HCT116 (cell line): Measurements from ENCODE around the gene RSAD2. TPM values are rescaled to one million over a fixed set of nuclear protein-coding genes. Genes with fewer than 3 reads are reported as not detected.

Experiments
- ATAC-seq: fragments of 200-7000 bp; cut with Tn5 transposase; 2 replicates; pipeline ENCODE4 v1.9.1; 2020; ENCODE audit warnings: mild to moderate bottlenecking, moderate library complexity
- BruUV-seq: library from RNA; stranded (reverse); fragments of 400-500 nt; replicated peaks from 2 replicates; lab custom pipeline; 2021; lab: Mats Ljungman, UMichigan
- CTCF ChIA-PET: fragments of 300-600 bp; sonication (Branson Sonifier 250); formaldehyde crosslinking; loops from one replicate; lab custom pipeline; 2021; ENCODE audit warnings: antibody characterized with exemption; lab: Charles Lee
- POLR2A ChIA-PET: fragments of 300-600, 350-600 bp; sonication (Branson Sonifier 250); formaldehyde crosslinking; loops from one replicate; lab custom pipeline; 2021; ENCODE audit warnings: antibody characterized with exemption; lab: Charles Lee
- RAD21 ChIA-PET, 2 experiments: fragments of 300-600 bp; sonication (Branson Sonifier 250); formaldehyde crosslinking; loops; one replicate each; lab custom pipeline; 2023; ENCODE audit warnings: low total read pairs in 2 of 2; ENCODE audit not compliant: uncharacterized antibody in 2 of 2, unreplicated experiment in 2 of 2, low non-redundant PET in 1 of 2; lab: Charles Lee
- DNase-seq: peaks from one replicate; pipeline ENCODE4 v3.0.0-alpha.2; 2010; ENCODE audit warnings: low read depth, low spot score
- H2AFZ ChIP-seq: fragments of 200-600 bp; shearing (Covaris generic), sonication (generic); 2 replicates; pipeline ENCODE4 v1.6.1; 2017; ENCODE audit warnings: low read depth, mixed run types, mixed read lengths, antibody characterized with exemption, low read length; ENCODE audit not compliant: poor library complexity, severe bottlenecking
- H3K27ac ChIP-seq: 2 replicates; pipeline ENCODE4 v1.5.1; 2012; ENCODE audit warnings: low read depth, low read length
- H3K27me3 ChIP-seq: fragments of 200-600 bp; sonication (generic); 2 replicates; pipeline ENCODE4 v1.6.1; 2016; ENCODE audit warnings: mixed run types, low read length, mixed read lengths; ENCODE audit not compliant: insufficient read depth
- H3K36me3 ChIP-seq, 2 experiments: fragments of 200-500 bp in 1 of 2; fragments of 200-600 bp in 1 of 2; sonication (Bioruptor generic) in 1 of 2; sonication (generic) in 1 of 2; 2 replicates each; pipeline versions ENCODE4 v1.5.1 to v1.6.1; 2014 to 2016; ENCODE audit warnings: low read length in 2 of 2, inconsistent platforms in 1 of 2, mixed read lengths in 1 of 2, mixed run types in 1 of 2; ENCODE audit not compliant: insufficient read depth in 2 of 2, control insufficient read depth in 1 of 2
- H3K4me1 ChIP-seq, 2 experiments: fragments of 200-600 bp in 1 of 2; sonication (generic) in 1 of 2; 2 replicates each; pipeline versions ENCODE4 v1.5.1 to v1.6.1; 2012 to 2017; ENCODE audit warnings: low read length in 2 of 2, inconsistent platforms in 1 of 2, mild to moderate bottlenecking in 1 of 2, mixed read lengths in 1 of 2, mixed run types in 1 of 2, moderate library complexity in 1 of 2; ENCODE audit not compliant: insufficient read depth in 2 of 2, control insufficient read depth in 1 of 2
- H3K4me2 ChIP-seq: fragments of 200-600 bp; sonication (generic); 2 replicates; pipeline ENCODE4 v1.6.1; 2017; ENCODE audit warnings: mixed run types, low read length, mixed read lengths
- H3K4me3 ChIP-seq, 2 experiments: fragments of 200-600 bp in 1 of 2; sonication (generic) in 1 of 2; replicated peaks in 1 of 2; 2 replicates each; pipeline ENCODE4 v1.5.1; 2011 to 2016; ENCODE audit warnings: low read length in 2 of 2, control low read depth in 1 of 2, low read depth in 1 of 2, mild to moderate bottlenecking in 1 of 2, mixed read lengths in 1 of 2, mixed run types in 1 of 2
- H3K79me2 ChIP-seq: fragments of 200-600 bp; sonication (generic); 2 replicates; pipeline ENCODE4 v1.6.1; 2017; ENCODE audit warnings: mild to moderate bottlenecking, mixed run types, low read length, moderate library complexity, mixed read lengths; ENCODE audit not compliant: insufficient read depth
- H3K9ac ChIP-seq: fragments of 200-600 bp; sonication (generic); 2 replicates; pipeline ENCODE4 v1.6.1; 2016; ENCODE audit warnings: low read length, mixed read lengths
- H3K9me2 ChIP-seq: fragments of 200-600 bp; sonication (generic), shearing (Covaris generic); 2 replicates; pipeline ENCODE4 v1.6.1; 2017; ENCODE audit warnings: mixed run types, mild to moderate bottlenecking, moderate library complexity; ENCODE audit not compliant: insufficient read depth
- H3K9me3 ChIP-seq, 2 experiments: fragments of 200-500 bp in 1 of 2; fragments of 200-600 bp in 1 of 2; sonication (Bioruptor generic) in 1 of 2; sonication (generic) in 1 of 2; 2 replicates each; pipeline ENCODE4 v1.6.1; 2014 to 2017; ENCODE audit warnings: low read length in 2 of 2, mixed read lengths in 2 of 2, inconsistent platforms in 1 of 2, low read depth in 1 of 2, mild to moderate bottlenecking in 1 of 2, mixed run types in 1 of 2, moderate library complexity in 1 of 2; ENCODE audit not compliant: control insufficient read depth in 1 of 2, insufficient read depth in 1 of 2
- H4K20me1 ChIP-seq: fragments of 200-600 bp; sonication (generic), shearing (Covaris generic); 2 replicates; pipeline ENCODE4 v1.6.1; 2017; ENCODE audit warnings: mixed run types, mild to moderate bottlenecking, moderate library complexity; ENCODE audit not compliant: insufficient read depth
- CBX3 ChIP-seq: IDR thresholded peaks from 2 replicates; pipeline ENCODE4 v1.6.1; 2012; ENCODE audit warnings: low read depth
- CEBPB ChIP-seq: IDR thresholded peaks from 2 replicates; pipeline ENCODE4 v1.6.1; 2012; ENCODE audit warnings: low read depth
- EGR1 ChIP-seq: IDR thresholded peaks from 2 replicates; pipeline ENCODE4 v1.6.1; 2012; ENCODE audit warnings: low read depth
- ELF1 ChIP-seq: IDR thresholded peaks from 2 replicates; pipeline ENCODE4 v1.6.1; 2012; ENCODE audit warnings: low read depth, borderline replicate concordance
- EZH2 ChIP-seq: fragments of 200-600 bp; sonication (generic); IDR thresholded peaks from 2 replicates; pipeline ENCODE4 v1.6.1; 2017; ENCODE audit warnings: antibody characterized with exemption, mixed run types
- EZH2phosphoT487 ChIP-seq: fragments of 200-600 bp; IDR thresholded peaks from 2 replicates; pipeline ENCODE4 v1.6.1; 2018; ENCODE audit warnings: antibody characterized with exemption, borderline replicate concordance
- FOSL1 ChIP-seq: IDR thresholded peaks from 2 replicates; pipeline ENCODE4 v1.6.1; 2012; ENCODE audit warnings: low read depth
- POLR2AphosphoS5 ChIP-seq: IDR thresholded peaks from 2 replicates; pipeline ENCODE4 v1.6.1; 2011; ENCODE audit warnings: mild to moderate bottlenecking, low read depth, low read length, moderate library complexity
- RAD21 ChIP-seq: IDR thresholded peaks from 2 replicates; pipeline ENCODE4 v1.6.1; 2012; ENCODE audit warnings: low read depth, mild to moderate bottlenecking
- SP1 ChIP-seq: IDR thresholded peaks from 2 replicates; pipeline ENCODE4 v1.6.1; 2012; ENCODE audit warnings: low read depth
- SRF ChIP-seq: IDR thresholded peaks from 2 replicates; pipeline ENCODE4 v1.6.1; 2012; ENCODE audit warnings: low read depth
- TCF7L2 ChIP-seq: IDR thresholded peaks from 2 replicates; pipeline ENCODE4 v1.7.0; 2011; ENCODE audit warnings: borderline replicate concordance, inconsistent platforms; ENCODE audit not compliant: insufficient read depth, insufficient read length; ENCODE audit errors: extremely low read depth
- YY1 ChIP-seq: IDR thresholded peaks from 2 replicates; pipeline ENCODE4 v1.6.1; 2011; ENCODE audit warnings: low read length, low read depth, moderate library complexity, mild to moderate bottlenecking; ENCODE audit not compliant: insufficient replicate concordance; ENCODE audit errors: extremely low read depth
- ZFX ChIP-seq: fragments of 450-650 bp; IDR thresholded peaks from 2 replicates; pipeline ENCODE4 v1.6.1; 2017
- intact Hi-C: fragments of 100-400 bp; cut with micrococcal nuclease; formaldehyde crosslinking; loops from 2 replicates; pipeline ENCODE4 v1.10.0; 2022
- total RNA-seq: library from RNA; stranded (reverse); gene quantifications from one replicate; pipeline ENCODE4 v1.2.1, GENCODE V29; 2021; ENCODE audit not compliant: unreplicated experiment
- TF ChIP-seq, protein P1 (sequence below): IDR thresholded peaks from 2 replicates; pipeline ENCODE4 v1.6.1; 2012; ENCODE audit warnings: low read depth
- TF ChIP-seq, protein P2 (sequence below): IDR thresholded peaks from 2 replicates; pipeline ENCODE4 v1.6.1; 2012
- TF ChIP-seq, protein P3 (sequence below), 3 experiments: fragments of 200-600 bp in 1 of 3; sonication (generic) in 1 of 3; IDR thresholded peaks in 2 of 3; conservative IDR thresholded peaks in 1 of 3; 2 replicates each; pipeline ENCODE4 v1.5.1; 2012 to 2017; ENCODE audit warnings: low read depth in 2 of 3, low read length in 2 of 3, antibody characterized with exemption in 1 of 3, borderline replicate concordance in 1 of 3, control low read depth in 1 of 3, mild to moderate bottlenecking in 1 of 3, mixed read lengths in 1 of 3, mixed run types in 1 of 3, moderate library complexity in 1 of 3; ENCODE audit not compliant: insufficient read depth in 1 of 3

The RSAD2 gene
- total RNA-seq, 1 experiment from 2014 or later, result not detected

DNA sequence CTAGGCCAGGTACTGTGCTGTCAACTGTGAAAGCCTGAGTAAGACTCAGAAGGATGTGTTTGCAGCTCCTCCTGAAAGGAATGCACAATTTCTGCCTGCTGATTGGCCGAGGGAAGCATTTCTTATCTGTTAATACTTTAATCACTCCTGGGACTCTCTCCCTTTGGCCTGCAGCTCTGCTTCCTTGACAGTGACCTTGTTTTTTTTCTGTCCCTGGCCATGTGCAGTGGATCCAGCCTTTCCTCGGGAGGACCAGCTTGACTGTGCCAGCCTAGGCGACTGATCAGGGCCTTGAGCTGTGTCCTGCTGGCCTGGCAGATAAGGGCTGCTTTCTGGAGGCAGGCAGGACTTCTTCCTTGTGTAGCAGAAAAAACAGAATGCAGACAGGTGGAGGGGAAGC is 49.6 kb downstream of the RSAD2 start:
- Histone ChIP-seq H3K9me2 (no peaks in the 10 kb centered on the region), H3K9ac (no peak overlapping the region), H3K9me3 (no peaks in the 10 kb centered on the region), H3K4me1 (peaks cover 2 to 3% of the 10 kb centered on the region in 2 experiments; a peak in 3 of 4 replicates), H3K79me2 (peaks cover 7% of the 10 kb centered on the region), H3K36me3 (no peaks in the 10 kb centered on the region), H3K27ac (no peak overlapping the region), H3K4me3 (no peak overlapping the region), H3K4me2 (no peak overlapping the region), H4K20me1 (no peaks in the 10 kb centered on the region), H2AFZ (no peak overlapping the region), H3K27me3 (no peaks in the 10 kb centered on the region)
- no TSS peak for BruUV-seq
- TF ChIP-seq EZH2phosphoT487, result no peak
- no peak for TF ChIP-seq RAD21
- no peak for TF ChIP-seq SP1
- no peak for TF ChIP-seq ZFX
- TF ChIP-seq EZH2, result no peak
- TF ChIP-seq SRF, result no peak
- TF ChIP-seq YY1, result no peak
- no peak for TF ChIP-seq CBX3
- TF ChIP-seq FOSL1, result no peak
- no peak for TF ChIP-seq CEBPB
- TF ChIP-seq, protein P1, sequence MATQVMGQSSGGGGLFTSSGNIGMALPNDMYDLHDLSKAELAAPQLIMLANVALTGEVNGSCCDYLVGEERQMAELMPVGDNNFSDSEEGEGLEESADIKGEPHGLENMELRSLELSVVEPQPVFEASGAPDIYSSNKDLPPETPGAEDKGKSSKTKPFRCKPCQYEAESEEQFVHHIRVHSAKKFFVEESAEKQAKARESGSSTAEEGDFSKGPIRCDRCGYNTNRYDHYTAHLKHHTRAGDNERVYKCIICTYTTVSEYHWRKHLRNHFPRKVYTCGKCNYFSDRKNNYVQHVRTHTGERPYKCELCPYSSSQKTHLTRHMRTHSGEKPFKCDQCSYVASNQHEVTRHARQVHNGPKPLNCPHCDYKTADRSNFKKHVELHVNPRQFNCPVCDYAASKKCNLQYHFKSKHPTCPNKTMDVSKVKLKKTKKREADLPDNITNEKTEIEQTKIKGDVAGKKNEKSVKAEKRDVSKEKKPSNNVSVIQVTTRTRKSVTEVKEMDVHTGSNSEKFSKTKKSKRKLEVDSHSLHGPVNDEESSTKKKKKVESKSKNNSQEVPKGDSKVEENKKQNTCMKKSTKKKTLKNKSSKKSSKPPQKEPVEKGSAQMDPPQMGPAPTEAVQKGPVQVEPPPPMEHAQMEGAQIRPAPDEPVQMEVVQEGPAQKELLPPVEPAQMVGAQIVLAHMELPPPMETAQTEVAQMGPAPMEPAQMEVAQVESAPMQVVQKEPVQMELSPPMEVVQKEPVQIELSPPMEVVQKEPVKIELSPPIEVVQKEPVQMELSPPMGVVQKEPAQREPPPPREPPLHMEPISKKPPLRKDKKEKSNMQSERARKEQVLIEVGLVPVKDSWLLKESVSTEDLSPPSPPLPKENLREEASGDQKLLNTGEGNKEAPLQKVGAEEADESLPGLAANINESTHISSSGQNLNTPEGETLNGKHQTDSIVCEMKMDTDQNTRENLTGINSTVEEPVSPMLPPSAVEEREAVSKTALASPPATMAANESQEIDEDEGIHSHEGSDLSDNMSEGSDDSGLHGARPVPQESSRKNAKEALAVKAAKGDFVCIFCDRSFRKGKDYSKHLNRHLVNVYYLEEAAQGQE, result no peak
- no peak for TF ChIP-seq ELF1
- no peak for TF ChIP-seq EGR1
- TF ChIP-seq, protein P2, sequence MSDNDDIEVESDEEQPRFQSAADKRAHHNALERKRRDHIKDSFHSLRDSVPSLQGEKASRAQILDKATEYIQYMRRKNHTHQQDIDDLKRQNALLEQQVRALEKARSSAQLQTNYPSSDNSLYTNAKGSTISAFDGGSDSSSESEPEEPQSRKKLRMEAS, result no peak
- TF ChIP-seq POLR2AphosphoS5, result no peak
- TF ChIP-seq, protein P3, sequence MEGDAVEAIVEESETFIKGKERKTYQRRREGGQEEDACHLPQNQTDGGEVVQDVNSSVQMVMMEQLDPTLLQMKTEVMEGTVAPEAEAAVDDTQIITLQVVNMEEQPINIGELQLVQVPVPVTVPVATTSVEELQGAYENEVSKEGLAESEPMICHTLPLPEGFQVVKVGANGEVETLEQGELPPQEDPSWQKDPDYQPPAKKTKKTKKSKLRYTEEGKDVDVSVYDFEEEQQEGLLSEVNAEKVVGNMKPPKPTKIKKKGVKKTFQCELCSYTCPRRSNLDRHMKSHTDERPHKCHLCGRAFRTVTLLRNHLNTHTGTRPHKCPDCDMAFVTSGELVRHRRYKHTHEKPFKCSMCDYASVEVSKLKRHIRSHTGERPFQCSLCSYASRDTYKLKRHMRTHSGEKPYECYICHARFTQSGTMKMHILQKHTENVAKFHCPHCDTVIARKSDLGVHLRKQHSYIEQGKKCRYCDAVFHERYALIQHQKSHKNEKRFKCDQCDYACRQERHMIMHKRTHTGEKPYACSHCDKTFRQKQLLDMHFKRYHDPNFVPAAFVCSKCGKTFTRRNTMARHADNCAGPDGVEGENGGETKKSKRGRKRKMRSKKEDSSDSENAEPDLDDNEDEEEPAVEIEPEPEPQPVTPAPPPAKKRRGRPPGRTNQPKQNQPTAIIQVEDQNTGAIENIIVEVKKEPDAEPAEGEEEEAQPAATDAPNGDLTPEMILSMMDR (IDR thresholded peaks at IDR 0.05 in 2 of 3, conservative IDR thresholded peaks at IDR 0.05 in 1 of 3; ENCODE audit: borderline replicate concordance in 1 of 3, insufficient read depth in 1 of 3, low read depth in 2 of 3, low read length in 2 of 3), result no peak
- no peak for TF ChIP-seq TCF7L2
- intact Hi-C loops, result no loop called here
- ChIA-PET CTCF (no interaction called here), RAD21 (no interaction called here), POLR2A (no interaction called here)
- DNase-seq (no peak), ATAC-seq (no peak)
